DMS 273 (cell line): ENCODE measurements around the gene SHQ1.
"Not testable (repeated sequence)": the region's sequence is repeated elsewhere in the genome, so short reads cannot be mapped to it uniquely, and the experiment has no call there.

Source experiments
- DNase-seq: peaks from one replicate; lab custom pipeline; 2025; ENCODE audit not compliant: unreplicated experiment; lab: John Stamatoyannopoulos, UW

SHQ1 gene

GRCh38 chr3:72722930-72723726 is 125.1 kb downstream of the SHQ1 start:
- peak; percentile 23 for DNase-seq

GRCh38 chr3:72721683-72722381 is 126.4 kb downstream of the SHQ1 start:
- no peak for DNase-seq

- no peak for DNase-seq
Observed at GRCh38 chr3:72720566-72720965, 127.7 kb downstream of the SHQ1 start.

- DNase-seq, result no peak
Observed at GRCh38 chr3:72719137-72719536, 129.1 kb downstream of the SHQ1 start.

GRCh38 chr3:72714135-72714534 is 134.1 kb downstream of the SHQ1 start:
- not testable (repeated sequence) for DNase-seq

- not testable (repeated sequence) for DNase-seq
Observed at GRCh38 chr3:72710471-72710870, 137.8 kb downstream of the SHQ1 start.

GRCh38 chr3:72708441-72708840 is 139.8 kb downstream of the SHQ1 start:
- no peak for DNase-seq

- DNase-seq, result no peak
Observed at GRCh38 chr3:72702997-72703396, 145.2 kb downstream of the SHQ1 start.

GRCh38 chr3:72702390-72702789 is 145.9 kb downstream of the SHQ1 start:
- no peak for DNase-seq

- no peak for DNase-seq
Observed at GRCh38 chr3:72700106-72700505, 148.1 kb downstream of the SHQ1 start.

GRCh38 chr3:72699631-72700030 is 148.6 kb downstream of the SHQ1 start:
- no peak for DNase-seq
